ENCODE data around the gene LPGAT1.
"Not testable (repeated sequence)": the region's sequence is repeated elsewhere in the genome, so short reads cannot be mapped to it uniquely, and the experiment has no call there.

LPGAT1 gene, protein sequence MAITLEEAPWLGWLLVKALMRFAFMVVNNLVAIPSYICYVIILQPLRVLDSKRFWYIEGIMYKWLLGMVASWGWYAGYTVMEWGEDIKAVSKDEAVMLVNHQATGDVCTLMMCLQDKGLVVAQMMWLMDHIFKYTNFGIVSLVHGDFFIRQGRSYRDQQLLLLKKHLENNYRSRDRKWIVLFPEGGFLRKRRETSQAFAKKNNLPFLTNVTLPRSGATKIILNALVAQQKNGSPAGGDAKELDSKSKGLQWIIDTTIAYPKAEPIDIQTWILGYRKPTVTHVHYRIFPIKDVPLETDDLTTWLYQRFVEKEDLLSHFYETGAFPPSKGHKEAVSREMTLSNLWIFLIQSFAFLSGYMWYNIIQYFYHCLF

DNA sequence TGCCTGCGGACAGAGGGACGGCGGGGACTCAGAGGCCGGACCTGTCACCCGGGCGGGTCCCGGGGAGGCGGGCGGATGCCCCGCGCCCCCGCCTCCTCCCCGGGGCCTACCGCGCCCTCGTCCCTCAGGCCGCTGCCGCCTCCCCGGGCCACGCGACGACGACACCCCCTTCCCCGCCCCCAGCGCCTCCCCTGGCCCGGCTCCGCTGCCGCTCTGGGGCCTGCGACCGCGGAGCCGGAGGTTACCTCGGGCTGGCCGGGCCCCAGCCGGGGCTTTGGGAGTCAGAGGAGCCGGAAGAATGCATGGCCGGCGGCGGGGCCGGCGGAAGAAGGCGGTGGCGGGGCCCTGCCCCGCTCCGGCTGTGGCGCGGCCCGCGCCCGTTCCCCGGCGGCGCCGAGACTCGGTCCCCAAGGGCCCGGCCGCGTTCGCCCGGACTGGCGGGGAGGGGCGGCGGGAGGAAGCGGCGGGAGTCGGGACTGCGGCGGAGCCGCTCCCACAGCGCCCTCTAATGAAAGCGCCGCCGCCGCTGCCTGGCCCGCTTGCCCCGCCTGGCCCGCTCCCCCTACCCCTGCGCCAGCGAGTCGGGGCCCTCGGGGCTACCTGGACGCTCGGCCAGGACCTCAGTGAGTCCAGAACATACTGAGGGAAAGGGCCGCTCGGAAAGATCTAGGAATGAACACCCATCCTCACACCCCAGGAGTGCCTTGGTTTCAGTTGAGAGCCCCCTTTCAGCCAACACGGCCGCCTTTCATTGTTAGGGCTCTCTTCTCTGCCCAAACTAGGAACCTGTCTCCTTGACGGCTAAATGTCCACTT lies at the start of gene LPGAT1:
Gene LPGAT1 (minus strand): TSS at position 436 of the 815 bp plus-strand sequence. CDS start 1,467 bp downstream, outside the sequence.
- DNase-seq: peak; percentile 60

DNA sequence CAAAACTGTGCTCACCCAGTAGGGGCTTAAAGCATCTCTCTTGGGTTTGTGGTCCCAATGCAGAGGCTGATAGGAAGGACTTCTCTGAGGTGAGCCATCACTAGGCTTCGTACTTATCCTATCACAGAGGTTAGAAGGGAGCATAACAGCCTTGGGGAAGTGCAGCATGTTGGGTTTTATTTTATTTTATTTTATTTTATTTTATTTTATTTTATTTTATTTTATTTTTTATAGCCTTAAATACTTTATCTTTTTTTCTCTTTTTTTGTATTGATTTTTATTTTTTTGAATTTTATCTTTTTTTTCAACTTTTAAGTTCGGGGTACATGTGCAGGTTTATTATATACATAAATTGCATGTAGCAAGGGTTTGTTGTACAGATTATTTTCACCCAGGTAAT lies 48.9 kb upstream of the LPGAT1 start:
- DNase-seq: no peak

DNA sequence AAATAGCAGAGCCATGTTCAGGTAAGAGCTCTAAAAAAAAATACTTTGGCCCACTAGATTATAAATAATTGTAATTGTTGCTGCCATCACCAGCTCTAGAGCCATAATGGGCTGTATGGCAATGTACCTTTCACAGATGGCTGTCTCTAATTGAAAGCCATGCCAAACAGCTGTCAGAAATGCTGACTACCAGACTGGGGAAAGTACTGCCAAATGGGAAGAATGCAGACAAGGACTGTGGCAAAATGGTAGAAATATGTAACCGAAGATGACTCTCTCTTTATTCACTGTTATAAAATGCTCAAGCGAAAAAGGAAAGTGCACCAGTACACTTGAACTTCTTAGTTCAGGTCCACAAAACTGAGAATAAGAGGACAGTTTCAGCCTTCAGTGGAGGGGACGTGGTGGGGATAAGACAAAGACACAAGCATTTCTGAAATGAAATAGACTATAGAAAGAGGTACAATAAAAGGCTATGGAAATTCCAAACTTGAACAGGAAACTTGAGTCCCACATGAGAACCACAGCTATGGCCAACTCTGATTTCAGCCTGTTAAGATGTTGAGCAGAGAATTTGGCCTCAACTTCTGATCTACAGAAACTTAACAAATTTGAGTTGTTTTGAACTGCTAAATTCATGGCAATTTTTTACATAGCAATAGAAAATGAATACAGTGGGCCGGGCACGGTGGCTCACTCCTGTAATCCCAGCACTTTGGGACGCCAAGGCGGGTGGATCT lies 46.5 kb upstream of the LPGAT1 start:
- DNase-seq: no peak

DNA sequence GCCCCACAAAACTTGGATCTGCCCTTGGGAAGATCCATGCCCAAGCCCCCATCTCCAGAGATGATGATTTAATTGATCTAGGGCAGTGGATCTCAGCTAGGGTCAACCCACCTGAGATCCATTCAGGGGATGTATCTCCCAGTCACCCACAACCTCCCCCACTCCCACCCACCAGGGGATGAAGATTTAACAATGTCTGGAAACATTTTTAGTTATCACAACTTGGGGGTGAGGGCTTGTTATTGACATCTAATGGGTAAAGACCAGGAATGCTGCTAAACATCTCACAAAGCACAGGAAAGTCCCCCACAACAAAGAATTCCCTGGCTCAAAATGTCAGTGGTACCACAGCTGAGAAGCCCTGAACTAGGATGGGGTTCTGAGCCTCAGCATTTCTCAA lies 45.0 kb upstream of the LPGAT1 start:
- DNase-seq: no peak

DNA sequence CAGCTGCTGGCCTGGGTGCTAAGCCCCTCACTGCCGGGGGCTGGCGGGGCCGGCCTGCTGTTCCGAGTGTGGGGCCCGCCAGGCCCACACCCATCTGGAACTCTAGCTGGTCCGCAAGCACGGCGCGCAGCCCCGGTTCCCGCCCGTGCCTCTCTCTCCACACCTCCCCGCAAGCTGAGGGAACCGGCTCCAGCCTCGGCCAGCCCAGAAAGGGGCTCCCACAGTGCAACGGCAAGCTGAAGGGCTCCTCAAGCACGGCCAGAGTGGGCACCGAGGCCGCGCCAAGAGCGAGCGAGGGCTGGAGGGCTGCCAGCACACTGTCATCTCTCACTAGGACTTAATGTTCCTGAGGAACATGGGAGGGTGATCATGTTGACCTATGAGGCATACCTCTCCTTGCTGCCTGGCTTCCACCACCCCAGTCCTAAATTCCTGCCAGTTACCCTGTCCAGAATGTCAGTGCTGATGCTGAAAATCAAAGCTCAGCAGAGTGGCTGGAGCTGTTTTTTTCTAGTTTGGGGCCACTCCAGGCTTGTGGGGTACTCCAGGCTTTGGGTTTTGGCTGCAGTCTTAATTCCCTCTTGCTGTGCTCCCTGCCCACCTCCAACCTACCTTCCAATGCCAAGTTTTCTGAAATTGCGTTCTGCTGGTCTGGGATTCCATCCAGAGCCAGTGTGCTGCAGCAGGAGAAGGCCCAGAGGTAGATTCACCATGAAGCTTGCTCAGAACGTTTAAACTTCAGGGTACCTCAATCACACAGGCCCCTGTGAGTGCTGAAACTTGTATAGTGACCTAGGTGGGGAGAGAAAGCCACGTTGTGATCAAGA lies 44.2 kb upstream of the LPGAT1 start:
- DNase-seq: peak; percentile 36

DNA sequence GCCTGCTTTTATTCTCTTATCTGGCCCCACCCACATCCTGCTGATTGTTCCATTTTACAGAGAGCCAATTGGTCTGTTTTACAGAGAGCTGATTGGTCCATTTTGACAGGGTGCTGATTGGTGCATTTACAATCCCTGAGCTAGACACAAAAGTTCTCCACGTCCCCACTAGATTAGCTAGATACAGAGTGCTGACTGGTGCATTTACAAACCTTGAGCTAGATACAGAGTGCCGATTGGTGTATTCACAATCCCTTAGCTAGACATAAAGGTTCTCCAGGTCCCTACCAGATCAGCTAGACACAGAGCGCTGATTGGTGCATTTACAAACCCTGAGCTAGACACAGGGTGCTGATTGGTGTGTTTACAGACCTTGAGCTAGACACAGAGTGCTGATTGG lies 43.2 kb upstream of the LPGAT1 start:
- not testable (repeated sequence) for DNase-seq

DNA sequence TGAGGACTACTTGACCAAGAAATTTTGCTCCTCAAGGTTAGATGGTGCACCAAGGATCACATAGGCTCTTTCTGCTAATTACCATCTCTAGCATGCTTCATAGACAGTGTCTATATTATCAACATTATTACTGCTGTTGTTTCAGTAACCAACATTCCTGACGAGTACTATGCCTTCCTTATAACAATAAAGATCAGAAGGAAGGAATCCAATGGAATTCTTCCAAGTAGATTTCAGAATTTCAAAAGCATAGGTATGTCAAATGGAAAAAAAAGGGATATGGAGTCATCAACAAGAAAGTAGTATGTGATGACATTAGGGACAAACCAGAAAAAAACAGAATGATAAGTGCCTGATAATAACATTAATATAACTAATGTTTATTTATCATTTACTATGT lies 39.6 kb upstream of the LPGAT1 start:
- no peak for DNase-seq

DNA sequence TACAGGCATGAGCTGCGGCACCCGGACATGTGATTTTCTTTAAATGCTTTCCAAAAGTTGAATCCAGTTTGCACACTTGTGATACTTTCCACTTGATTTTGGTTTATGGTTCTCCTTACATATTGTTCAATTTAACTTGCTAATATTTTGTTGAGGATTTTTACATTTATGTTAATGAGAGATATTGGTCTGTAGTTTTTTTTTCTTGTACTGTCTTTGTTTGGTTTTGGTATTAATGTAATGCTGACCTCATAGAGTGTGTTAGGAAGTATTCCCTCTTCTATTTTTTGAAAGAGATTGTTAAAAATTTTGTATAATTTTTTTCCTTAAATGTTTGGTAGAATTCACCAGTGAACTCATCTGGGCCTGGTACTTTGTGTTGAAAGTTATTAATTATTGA lies 34.6 kb upstream of the LPGAT1 start:
- DNase-seq: no peak

DNA sequence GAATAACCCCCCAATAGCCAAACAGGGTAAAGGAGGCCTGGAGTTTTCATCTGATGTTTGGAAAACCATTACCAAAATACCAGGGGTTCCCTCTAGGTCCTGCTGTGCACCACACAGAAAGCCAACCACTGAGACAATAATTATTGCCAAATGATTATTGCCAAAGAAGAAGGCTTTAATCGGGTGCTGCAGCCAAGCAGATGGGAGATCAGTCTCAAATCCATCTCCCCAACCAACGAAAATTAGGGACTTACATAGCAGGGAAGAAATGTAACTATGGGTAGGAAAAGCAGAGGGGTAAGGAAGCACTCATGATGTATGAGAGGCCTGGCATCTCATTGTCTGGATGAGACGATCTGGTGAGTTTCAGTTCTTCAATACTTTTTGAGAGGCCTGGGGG lies 28.8 kb upstream of the LPGAT1 start:
- DNase-seq: no peak

DNA sequence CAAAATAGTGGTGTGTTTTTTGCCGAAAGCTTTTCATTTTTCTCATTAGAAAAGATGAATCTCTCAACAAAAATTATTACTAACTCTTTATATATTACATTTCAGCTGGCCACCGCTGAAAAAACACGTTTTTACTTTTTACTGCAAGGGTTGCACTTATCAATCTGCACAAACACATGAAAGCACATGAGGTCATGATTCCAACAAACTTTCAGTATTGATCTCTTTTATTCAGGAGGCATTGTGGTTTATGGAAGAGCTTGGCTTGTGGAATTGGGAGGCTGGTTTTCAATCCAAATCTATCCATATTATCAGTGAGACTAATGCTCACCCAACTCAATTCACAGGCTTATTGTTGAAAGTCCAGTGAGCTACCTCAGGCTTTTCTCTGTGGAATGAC lies 20.6 kb upstream of the LPGAT1 start:
- no peak for DNase-seq

DNA sequence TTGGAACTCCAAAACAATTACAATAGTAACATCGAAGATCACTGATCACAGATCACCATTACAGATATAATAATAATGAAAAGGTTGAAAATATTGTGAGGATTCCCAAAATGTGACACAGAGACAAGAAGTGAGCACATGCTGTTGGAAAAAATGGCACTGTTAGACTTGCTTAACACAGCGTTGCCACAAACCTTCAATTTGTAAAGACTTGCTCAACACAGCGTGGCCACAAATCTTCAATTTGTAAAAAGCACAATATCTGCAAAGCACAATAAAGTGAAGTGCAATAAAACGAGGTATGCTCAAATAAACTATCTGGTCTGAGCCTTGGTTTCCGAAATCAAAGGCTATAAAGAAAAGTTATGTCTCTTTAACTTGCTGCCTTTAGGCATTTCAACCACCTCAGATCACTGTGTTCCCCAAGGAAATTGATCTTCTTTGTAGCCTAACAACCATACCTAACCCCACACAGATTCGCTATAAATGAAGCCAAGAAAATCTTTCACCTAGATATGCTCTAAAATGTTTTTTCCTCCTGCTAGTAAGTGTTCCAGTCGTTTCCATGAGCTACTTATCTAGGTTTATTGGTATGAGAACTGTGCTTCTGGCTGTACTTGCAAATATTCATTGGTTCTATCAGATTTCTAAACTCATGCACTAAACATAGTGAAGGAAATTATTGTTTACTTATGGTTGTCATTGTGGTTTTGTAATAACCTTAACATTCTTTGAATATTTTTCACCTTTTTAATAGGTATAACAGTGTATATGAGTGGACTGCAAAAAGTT lies 13.1 kb upstream of the LPGAT1 start:
- no peak for DNase-seq

DNA sequence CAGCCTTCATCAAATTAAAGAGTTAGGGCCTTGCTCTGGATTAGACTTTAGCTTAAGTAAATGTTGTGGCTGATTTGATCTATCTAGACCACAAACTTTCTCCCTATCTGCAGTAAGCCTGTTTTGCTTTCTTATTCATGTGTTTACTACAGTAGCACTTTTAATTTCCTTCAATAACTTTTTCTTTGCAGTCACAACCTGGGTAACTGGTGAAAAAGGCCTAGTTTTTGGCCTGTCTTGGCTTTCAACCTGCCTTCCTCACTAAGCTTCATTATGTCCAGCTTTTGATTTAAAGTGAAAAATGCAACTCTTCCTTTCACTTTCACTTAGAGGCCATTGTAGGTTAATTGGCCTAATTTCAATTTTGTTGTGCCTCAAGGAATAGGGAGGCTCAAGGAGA lies 12.5 kb upstream of the LPGAT1 start:
- DNase-seq: no peak

DNA sequence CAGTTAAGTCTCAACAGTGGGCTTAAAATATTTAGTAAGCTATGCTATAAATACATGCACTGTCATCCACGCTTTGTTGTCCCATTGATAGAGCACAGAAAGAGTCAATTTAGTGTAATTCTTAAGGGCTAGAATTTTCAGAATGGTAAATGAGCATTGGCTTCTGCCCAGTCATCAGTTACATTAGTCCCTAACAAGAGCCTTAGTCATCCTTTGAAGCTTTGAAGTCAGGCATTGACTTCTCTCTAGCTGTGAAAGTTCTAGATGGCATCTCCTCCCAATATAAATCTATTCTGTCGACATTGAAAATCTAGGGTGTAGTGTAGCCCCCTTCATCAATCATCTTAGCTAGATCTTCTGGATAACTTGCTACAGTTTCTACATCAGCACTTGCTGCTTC lies 12.0 kb upstream of the LPGAT1 start:
- DNase-seq: no peak

DNA sequence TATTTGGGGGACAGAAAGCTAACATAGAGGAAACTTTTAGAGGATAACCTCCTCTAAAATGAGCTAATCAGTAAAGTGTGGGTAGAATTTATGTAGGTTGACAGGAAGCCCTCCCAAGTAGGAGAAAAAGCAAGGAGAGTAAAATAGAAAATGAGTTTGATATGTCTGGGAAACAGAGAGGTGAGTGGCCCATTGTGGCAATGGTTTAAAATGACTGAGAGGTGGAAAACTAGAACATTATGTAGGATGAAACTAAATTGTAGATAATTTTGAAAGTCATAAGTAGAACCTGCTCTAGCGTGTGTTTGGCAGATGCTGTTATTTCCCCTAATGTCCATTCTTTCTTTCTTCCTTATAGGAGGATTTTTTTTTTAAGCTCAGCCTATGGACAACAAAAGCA lies 8.5 kb upstream of the LPGAT1 start:
- no peak for DNase-seq

DNA sequence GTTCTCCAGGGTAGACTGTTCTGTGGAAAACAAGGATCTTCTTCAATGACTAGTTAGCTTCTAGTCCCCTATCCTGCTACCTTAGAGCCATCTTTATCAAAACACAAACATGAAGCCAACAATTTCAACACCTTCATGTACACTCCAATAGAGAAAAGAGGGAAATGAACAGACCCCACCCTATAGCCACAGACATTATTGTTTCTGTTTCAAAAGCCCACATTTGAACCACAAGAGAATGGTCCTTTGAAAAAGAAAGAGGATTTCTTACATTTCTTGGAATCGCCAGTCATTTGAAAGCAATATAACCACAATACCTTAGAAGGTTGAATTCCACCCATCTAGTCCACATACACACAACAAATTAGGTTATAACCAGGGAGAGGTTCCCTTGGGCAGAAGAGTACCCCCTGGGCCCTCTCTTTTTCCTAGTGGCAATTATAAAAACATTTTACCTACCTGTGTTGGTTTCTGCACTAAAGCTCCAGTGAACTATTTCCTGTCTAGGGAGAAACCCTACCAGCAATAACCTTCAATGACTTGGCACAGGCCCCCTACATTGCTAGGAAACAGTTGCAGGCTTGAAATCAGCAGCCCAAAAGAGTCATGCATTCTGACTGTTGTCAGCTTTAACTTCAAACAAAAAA lies 2.7 kb upstream of the LPGAT1 start:
- no peak for DNase-seq

DNA sequence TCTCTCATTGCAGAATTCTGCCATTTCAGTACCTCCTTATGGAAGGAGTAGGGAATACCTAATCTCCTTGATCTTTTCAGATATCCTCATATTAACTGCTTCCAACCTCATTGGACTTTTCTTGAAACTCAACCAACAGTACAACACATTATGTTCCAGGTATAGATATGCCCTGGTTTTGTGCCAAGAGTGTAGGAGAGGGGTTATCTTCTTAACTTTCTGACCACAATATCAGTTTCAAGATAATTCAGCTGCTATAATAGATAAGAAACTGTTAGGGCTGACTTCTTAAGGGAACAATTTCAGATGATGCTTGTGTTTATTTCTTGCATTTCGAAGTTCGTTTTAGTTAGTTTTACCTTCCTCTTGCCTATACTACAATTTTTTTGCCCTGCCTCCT lies 2.1 kb upstream of the LPGAT1 start:
- DNase-seq: no peak

DNA sequence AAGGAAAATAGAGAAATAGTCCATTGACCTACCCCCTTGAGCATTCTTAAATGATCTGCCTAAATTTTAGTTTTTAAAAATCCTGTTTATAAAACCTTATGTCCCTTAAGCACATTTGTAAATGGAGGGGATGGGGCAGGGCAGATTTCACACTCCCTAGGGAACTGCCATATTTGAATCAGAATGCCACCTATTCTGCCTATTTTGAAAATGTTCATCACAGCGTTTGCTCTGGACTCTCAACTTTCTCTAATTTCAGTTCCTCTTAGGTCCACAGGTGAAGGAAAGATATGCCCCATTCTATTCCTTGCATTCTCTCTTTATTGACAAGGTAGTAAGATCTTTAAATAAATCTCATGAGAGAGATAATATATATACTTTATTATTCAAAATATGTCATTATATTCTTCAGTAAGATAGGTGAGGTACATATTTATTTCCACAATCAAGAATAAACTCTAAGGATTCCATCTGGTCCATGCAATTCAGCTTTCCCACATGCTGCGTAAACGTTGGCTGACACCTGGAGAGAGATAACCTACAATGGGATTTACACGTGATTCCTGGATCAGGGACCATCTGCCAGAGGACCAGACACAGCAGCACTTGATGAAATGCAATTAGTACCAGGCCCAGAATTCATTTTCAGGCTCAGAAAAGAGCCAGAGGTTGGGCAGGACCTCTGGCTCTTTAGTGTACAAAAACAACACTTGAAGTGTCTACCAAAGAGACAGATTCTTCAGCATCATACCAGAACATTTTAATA lies 1.2 kb upstream of the LPGAT1 start:
- no peak for DNase-seq

DNA sequence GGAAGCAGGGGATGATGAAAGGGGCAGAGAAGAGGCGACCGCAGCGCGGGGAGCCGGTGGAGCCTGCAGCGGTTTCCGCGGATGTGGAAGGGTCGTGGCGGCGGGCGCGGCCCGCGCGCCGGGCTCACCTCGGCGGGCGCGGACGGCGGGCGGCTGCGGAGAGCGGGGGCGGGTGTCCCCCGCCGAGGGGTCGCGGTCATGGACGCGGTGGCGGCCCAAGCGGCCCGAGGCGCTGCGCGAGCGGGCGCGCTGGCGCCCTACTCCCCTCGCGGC lies 572 bp downstream of the LPGAT1 start:
- DNase-seq: no peak

DNA sequence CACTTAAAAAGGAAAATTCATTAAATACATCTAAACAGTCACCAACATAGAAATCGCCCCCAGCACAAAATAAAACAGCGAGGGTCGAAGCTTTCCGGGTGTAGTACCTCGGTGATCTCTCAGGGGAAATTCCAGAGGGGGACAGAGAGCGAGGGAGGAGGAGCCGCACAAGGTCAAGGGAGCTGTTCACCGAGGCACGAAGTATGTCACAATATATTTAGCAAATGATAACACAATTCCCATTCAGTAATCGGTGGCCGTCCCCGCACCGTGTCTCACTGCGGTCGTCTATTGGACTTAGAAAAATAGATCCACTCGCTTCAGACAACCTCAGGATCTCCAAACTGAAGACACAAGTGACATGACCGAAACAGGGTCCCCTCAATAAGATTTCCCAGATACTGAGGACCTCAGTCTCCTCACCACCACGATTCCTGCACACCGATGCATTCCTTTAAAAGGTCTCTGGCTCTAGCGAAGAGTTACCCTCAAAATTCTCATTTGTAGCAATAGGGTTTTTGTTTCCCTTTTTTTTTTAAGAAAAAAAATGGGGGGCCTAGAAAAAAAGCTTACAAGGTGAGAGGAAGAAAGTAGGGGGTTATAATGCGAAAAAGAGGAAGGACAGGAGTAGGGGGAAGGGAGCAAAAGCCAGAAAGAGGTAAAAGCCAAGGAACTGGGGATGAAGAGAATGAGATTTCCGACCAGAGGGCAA lies 1.1 kb downstream of the LPGAT1 start:
- DNase-seq: peak; percentile 23
